ENCODE measurements around the gene NEUROD2. TPM values are rescaled to one million over a fixed set of nuclear protein-coding genes. Genes with fewer than 3 reads are reported as not detected.

The NEUROD2 gene
- total RNA-seq, 1 donor from 2014 or later: not detected

DNA sequence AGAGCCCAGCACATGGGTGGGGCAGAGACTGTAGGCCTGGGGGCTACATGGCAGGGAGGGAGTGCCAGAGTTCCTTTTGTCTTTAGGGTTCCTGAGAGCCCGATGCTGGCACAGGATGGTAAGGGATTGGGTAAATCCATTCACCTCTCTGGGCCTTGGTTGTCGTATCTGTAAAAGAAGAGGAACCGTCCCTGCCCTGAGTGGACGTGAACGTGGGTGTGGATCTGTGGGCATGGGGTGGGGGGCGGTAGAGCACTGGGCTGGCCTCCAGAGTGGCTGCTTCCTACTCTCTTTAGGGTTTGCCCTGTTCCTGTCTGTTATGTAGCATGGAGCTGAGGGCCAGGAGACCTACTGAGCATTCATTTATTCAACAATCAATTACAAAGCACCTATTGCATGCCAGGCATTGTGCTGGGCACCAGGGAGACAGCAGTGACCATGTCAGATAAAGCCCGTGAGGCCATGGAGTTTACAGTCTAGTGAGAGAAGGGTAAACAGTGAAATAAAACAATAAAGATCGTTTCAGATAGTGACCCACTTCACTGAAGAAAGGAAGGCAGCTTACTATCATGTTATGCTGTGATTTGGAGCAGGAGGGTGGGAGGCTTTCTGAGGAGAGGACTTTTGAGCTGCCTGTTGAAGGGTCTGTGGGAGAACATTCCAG, 44.3 kb upstream of the NEUROD2 start:
- TF ChIP-seq, protein P1, sequence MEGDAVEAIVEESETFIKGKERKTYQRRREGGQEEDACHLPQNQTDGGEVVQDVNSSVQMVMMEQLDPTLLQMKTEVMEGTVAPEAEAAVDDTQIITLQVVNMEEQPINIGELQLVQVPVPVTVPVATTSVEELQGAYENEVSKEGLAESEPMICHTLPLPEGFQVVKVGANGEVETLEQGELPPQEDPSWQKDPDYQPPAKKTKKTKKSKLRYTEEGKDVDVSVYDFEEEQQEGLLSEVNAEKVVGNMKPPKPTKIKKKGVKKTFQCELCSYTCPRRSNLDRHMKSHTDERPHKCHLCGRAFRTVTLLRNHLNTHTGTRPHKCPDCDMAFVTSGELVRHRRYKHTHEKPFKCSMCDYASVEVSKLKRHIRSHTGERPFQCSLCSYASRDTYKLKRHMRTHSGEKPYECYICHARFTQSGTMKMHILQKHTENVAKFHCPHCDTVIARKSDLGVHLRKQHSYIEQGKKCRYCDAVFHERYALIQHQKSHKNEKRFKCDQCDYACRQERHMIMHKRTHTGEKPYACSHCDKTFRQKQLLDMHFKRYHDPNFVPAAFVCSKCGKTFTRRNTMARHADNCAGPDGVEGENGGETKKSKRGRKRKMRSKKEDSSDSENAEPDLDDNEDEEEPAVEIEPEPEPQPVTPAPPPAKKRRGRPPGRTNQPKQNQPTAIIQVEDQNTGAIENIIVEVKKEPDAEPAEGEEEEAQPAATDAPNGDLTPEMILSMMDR (IDR thresholded peaks at IDR 0.05): no peak
- Histone ChIP-seq H3K36me3 (peaks cover 28% of the 10 kb centered on the region), H3K27me3 (ENCODE audit: low read depth) (no peaks in the 10 kb centered on the region), H3K4me1 (peaks cover 34% of the 10 kb centered on the region), H3K4me3 (no peak overlapping the region), H3K9me3 (no peaks in the 10 kb centered on the region), H3K27ac (peak overlapping the region; percentile 34)
- intact Hi-C loops (cut with DNase I): no loop called here
- DNase-seq: no peak
- no peak for ATAC-seq

DNA sequence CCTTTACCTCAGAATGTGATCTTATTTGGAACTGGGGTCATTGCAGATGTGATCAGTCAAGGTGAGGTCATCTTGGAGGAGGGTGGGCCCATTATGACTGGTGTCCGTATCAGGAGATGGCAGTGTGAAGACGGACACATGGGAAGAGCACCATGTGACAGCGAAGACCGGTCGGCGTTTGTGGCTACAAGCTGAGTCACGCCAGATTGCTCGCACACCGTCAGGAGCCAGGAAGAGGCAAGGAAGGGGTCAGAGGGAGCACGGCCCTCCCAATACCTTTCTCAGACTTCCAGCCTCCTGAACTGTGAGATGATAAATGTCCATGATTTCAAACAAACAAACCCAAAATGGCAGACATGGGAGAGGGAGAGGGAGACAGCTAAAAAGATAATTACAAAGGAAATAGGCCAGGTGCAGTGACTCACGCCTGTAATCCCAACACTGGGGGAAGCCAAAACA, 42.4 kb upstream of the NEUROD2 start:
- peaks cover 15% of the 10 kb centered on the region for H3K36me3 ChIP-seq
- ATAC-seq: no peak
- intact Hi-C loops (cut with DNase I): no loop called here
- H3K9me3 ChIP-seq: no peaks in the 10 kb centered on the region
- H3K4me1 ChIP-seq: peaks cover 34% of the 10 kb centered on the region
- no peak overlapping the region for H3K27ac ChIP-seq
- H3K4me3 ChIP-seq: no peak overlapping the region
- H3K27me3 ChIP-seq (ENCODE audit: low read depth): no peaks in the 10 kb centered on the region
- TF ChIP-seq, protein P1 (IDR thresholded peaks at IDR 0.05): no peak
- DNase-seq: no peak

DNA sequence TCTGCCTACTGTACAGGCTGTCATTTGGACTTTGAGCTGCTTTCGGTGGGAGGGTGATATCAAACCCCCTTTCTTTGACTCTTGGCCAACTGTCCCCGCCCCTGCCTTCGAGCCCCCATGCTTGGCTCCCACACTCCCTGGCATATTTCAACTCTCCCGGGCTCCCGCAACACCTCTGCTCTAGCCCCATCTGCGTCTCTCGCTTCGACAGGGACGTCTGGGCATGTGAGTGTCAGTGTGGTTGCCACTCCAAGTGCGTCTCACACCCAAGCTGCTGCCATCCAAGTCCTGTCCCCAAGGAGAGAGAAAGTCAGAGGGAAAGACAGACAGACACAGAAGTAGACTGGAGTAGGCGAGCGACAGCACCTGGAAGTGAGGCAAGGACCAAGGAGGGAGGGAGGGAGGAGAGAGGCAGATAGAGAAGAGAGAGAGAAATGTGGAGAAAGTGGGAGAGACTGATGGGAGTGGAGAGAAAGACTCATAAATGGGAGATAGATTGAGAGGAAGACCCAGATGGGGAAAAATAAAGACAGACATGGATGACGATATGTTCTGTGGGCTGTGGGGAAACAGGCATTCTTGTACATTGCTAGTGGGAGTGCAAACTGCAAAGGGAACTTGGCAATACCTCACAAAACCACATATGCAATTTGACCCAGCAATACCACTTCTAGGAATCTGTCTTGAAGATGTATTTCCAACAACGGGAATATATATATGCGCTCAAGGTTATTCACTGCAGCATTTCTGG, 41.1 kb upstream of the NEUROD2 start:
- no peak for ATAC-seq
- H3K4me1 ChIP-seq: peaks cover 30% of the 10 kb centered on the region
- TF ChIP-seq, protein P1 (IDR thresholded peaks at IDR 0.05): no peak

DNA sequence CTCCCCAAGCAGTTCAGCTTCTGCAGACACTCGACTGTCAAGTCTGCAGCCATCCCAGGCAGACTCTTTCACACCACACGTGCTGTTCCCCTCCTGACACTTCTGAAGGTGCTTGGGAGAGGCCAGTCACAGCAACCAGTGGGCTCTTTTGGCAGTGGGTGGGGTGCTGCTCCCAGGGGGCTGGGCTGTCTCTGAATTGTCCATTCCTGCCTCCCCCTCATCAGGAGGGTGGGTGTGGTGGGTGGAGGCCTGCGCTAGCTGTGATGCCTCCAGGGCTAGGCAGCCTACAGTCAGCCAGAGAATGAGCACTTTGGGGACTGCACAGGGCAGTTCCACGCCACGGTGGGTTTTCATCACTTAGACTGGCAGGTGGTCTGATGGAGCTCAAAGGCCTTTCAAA, 39.5 kb upstream of the NEUROD2 start:
- TF ChIP-seq, protein P1 (IDR thresholded peaks at IDR 0.05): no peak
- Histone ChIP-seq H3K4me1 (peaks cover 30% of the 10 kb centered on the region), H3K9me3 (no peaks in the 10 kb centered on the region), H3K27ac (no peak overlapping the region), H3K4me3 (no peak overlapping the region), H3K27me3 (ENCODE audit: low read depth) (no peaks in the 10 kb centered on the region), H3K36me3 (peaks cover 3% of the 10 kb centered on the region)
- intact Hi-C loops (cut with DNase I): no loop called here
- ATAC-seq (no peak), DNase-seq (no peak)

More for the DNA sequence above, 41.1 kb upstream of the NEUROD2 start:
- intact Hi-C loops (cut with DNase I): no loop called here
- no peak for DNase-seq
- Histone ChIP-seq H3K4me3 (no peak overlapping the region), H3K27me3 (ENCODE audit: low read depth) (no peaks in the 10 kb centered on the region), H3K27ac (no peak overlapping the region), H3K36me3 (peaks cover 3% of the 10 kb centered on the region), H3K9me3 (no peaks in the 10 kb centered on the region)

DNA sequence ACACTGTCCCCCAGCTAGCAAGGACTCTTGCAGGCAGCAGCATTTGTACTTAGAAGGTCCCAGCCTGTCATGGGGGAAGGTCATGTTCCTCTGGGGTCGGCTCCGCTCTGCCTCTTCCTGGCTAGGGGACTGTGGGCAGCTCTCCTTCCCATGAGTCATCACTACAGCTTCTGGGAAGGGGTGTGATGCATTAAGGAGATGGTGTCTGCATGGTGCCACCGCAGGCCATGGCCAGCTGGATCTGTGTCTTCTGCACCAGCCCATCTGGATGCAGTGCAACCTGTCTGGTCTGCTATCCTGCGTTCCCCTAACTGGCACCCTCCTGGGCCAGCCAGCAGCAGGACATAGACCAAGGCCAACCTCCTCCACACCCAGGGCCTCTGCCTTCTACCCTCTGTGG, 35.6 kb upstream of the NEUROD2 start:
- no peaks in the 10 kb centered on the region for H3K9me3 ChIP-seq
- no peak overlapping the region for H3K27ac ChIP-seq
- no peak for ATAC-seq

More for the DNA sequence above, 35.6 kb upstream of the NEUROD2 start:
- no peaks in the 10 kb centered on the region for H3K27me3 ChIP-seq (ENCODE audit: low read depth)
- TF ChIP-seq, protein P1 (IDR thresholded peaks at IDR 0.05): no peak
- no peak for DNase-seq
- peaks cover 57% of the 10 kb centered on the region for H3K4me1 ChIP-seq
- H3K4me3 ChIP-seq: no peak overlapping the region
- no peaks in the 10 kb centered on the region for H3K36me3 ChIP-seq
- intact Hi-C loops (cut with DNase I): no loop called here

Data from lower lobe of right lung (tissue), 2 donors.